IMR-90 (cell line): ENCODE results near the gene SLC25A6. TPM values are rescaled to one million over a fixed set of nuclear protein-coding genes. Genes with fewer than 3 reads are reported as not detected.
A peak's percentile ranks its signal among the peaks of the same experiment; 100 is the strongest.

Source experiments
- ATAC-seq: fragments of 200-7000 bp; cut with Tn5 transposase; 2 replicates; pipeline ENCODE4 v1.9.1; 2020; ENCODE audit warnings: low read depth, mild to moderate bottlenecking, moderate library complexity
- BruUV-seq: library from RNA; stranded (reverse); fragments of 400-500 nt; replicated peaks from 2 replicates; lab custom pipeline; 2021; lab: Mats Ljungman, UMichigan
- CTCF ChIA-PET: fragments of 300-600 bp; formaldehyde crosslinking; extraction: SDS; loops from one replicate; lab custom pipeline; 2021; ENCODE audit warnings: antibody characterized with exemption; lab: Yijun Ruan, JAX
- POLR2A ChIA-PET: fragments of 300-600 bp; sonication (Branson Sonifier 250); formaldehyde crosslinking; loops from one replicate; lab custom pipeline; 2022; ENCODE audit warnings: antibody characterized with exemption; ENCODE audit not compliant: unreplicated experiment; lab: Charles Lee
- DNase-seq: peaks from one replicate; pipeline ENCODE4 v3.0.0; 2013
- H2AFZ ChIP-seq: replicated peaks from 2 replicates; pipeline ENCODE3; 2013; ENCODE audit warnings: low read length, mild to moderate bottlenecking; ENCODE audit not compliant: poor library complexity
- H2AK5ac ChIP-seq: 2 replicates; pipeline ENCODE4 v1.6.1; 2013; ENCODE audit warnings: low read depth, low read length, inconsistent platforms
- H2AK9ac ChIP-seq: replicated peaks from 2 replicates; pipeline ENCODE3; 2013; ENCODE audit warnings: mild to moderate bottlenecking, low read depth, low read length, moderate library complexity; ENCODE audit not compliant: poor library complexity
- H2BK120ac ChIP-seq: 2 replicates; pipeline ENCODE4 v1.6.1; 2013; ENCODE audit warnings: low read depth, low read length, inconsistent platforms
- H2BK15ac ChIP-seq: 3 replicates; pipeline ENCODE4 v1.6.1; 2013; ENCODE audit warnings: low read depth, low read length, inconsistent platforms
- H2BK20ac ChIP-seq: 2 replicates; pipeline ENCODE4 v1.6.1; 2013; ENCODE audit warnings: low read depth, mild to moderate bottlenecking, inconsistent platforms, low read length, moderate library complexity
- H2BK5ac ChIP-seq: 2 replicates; pipeline ENCODE4 v1.6.1; 2013; ENCODE audit warnings: mild to moderate bottlenecking, low read depth, low read length, inconsistent platforms; ENCODE audit not compliant: poor library complexity, severe bottlenecking
- H3K14ac ChIP-seq: replicated peaks from 2 replicates; pipeline ENCODE4 v1.6.1; 2013; ENCODE audit warnings: low read depth, low read length, inconsistent platforms
- H3K18ac ChIP-seq: 2 replicates; pipeline ENCODE4 v1.6.1; 2013; ENCODE audit warnings: low read depth, low read length, control low read depth
- H3K23ac ChIP-seq: 2 replicates; pipeline ENCODE4 v1.6.1; 2013; ENCODE audit warnings: low read depth, low read length, inconsistent platforms
- H3K27ac ChIP-seq: 2 replicates; pipeline ENCODE4 v1.5.1; 2013; ENCODE audit warnings: mild to moderate bottlenecking, control low read depth, low read length; ENCODE audit not compliant: insufficient read depth
- H3K27me3 ChIP-seq: 2 replicates; pipeline ENCODE4 v1.6.1; 2013; ENCODE audit warnings: low read length; ENCODE audit not compliant: control insufficient read depth, insufficient read depth
- H3K36me3 ChIP-seq: 2 replicates; pipeline ENCODE4 v1.6.1; 2013; ENCODE audit warnings: low read length, mixed read lengths; ENCODE audit not compliant: control insufficient read depth, insufficient read depth
- H3K4ac ChIP-seq: 2 replicates; pipeline ENCODE4 v1.6.1; 2013; ENCODE audit warnings: low read depth, low read length, inconsistent platforms
- H3K4me1 ChIP-seq: 2 replicates; pipeline ENCODE4 v1.6.1; 2013; ENCODE audit warnings: low read length, mixed read lengths; ENCODE audit not compliant: control insufficient read depth, insufficient read depth
- H3K4me2 ChIP-seq: 2 replicates; pipeline ENCODE4 v1.6.1; 2013; ENCODE audit warnings: low read depth, mild to moderate bottlenecking, control low read depth, low read length, moderate library complexity
- H3K4me3 ChIP-seq: 2 replicates; pipeline ENCODE4 v1.5.1; 2013; ENCODE audit warnings: low read depth, mild to moderate bottlenecking, control low read depth, low read length, moderate library complexity; ENCODE audit not compliant: insufficient read depth
- H3K56ac ChIP-seq: 2 replicates; pipeline ENCODE4 v1.6.1; 2013; ENCODE audit warnings: low read length, inconsistent platforms; ENCODE audit not compliant: insufficient read depth; ENCODE audit errors: extremely low read depth
- H3K79me1 ChIP-seq, 2 experiments: 2 replicates each; pipeline ENCODE4 v1.6.1; 2013; ENCODE audit warnings: low read length in 2 of 2, inconsistent platforms in 1 of 2, low read depth in 1 of 2
- H3K9ac ChIP-seq: 2 replicates; pipeline ENCODE4 v1.6.1; 2013; ENCODE audit warnings: low read depth, low read length, control low read depth
- H3K9me1 ChIP-seq: 2 replicates; pipeline ENCODE4 v1.6.1; 2013; ENCODE audit warnings: low read length, inconsistent platforms; ENCODE audit not compliant: insufficient read depth
- H3K9me3 ChIP-seq: 2 replicates; pipeline ENCODE4 v1.6.1; 2013; ENCODE audit warnings: low read length; ENCODE audit not compliant: control insufficient read depth, insufficient read depth
- H4K20me1 ChIP-seq: 2 replicates; pipeline ENCODE4 v1.6.1; 2013; ENCODE audit warnings: low read length, inconsistent platforms; ENCODE audit not compliant: insufficient read depth
- H4K5ac ChIP-seq: 2 replicates; pipeline ENCODE4 v1.6.1; 2013; ENCODE audit warnings: mild to moderate bottlenecking, low read depth, low read length, control low read depth
- H4K8ac ChIP-seq, 2 experiments: 2 replicates each; pipeline ENCODE4 v1.6.1; 2013; ENCODE audit warnings: low read depth in 2 of 2, low read length in 2 of 2, control low read depth in 1 of 2, inconsistent platforms in 1 of 2
- H4K91ac ChIP-seq: 2 replicates; pipeline ENCODE4 v1.6.1; 2013; ENCODE audit warnings: low read depth, low read length, inconsistent platforms; ENCODE audit not compliant: insufficient read depth
- BHLHE40 ChIP-seq: fragments of 150-350 bp; IDR thresholded peaks from 2 replicates; pipeline ENCODE4 v1.6.1; 2016; ENCODE audit warnings: mild to moderate bottlenecking, low read depth, low read length
- CEBPB ChIP-seq: IDR thresholded peaks from 2 replicates; pipeline ENCODE4 v1.6.1; 2012; ENCODE audit warnings: low read depth, low read length, improper control_type of control experiment
- CHD1 ChIP-seq: IDR thresholded peaks from 2 replicates; pipeline ENCODE4 v1.6.1; 2012; ENCODE audit warnings: low read depth, low read length, improper control_type of control experiment
- FOS ChIP-seq: fragments of 150-350 bp; IDR thresholded peaks from 2 replicates; pipeline ENCODE4 v1.6.1; 2016; ENCODE audit warnings: low read depth, low read length
- MAFK ChIP-seq: IDR thresholded peaks from 2 replicates; pipeline ENCODE4 v1.6.1; 2012; ENCODE audit warnings: low read depth, low read length, improper control_type of control experiment
- MAZ ChIP-seq: IDR thresholded peaks from 2 replicates; pipeline ENCODE4 v1.6.1; 2012; ENCODE audit warnings: low read depth, mild to moderate bottlenecking, low read length, improper control_type of control experiment, moderate library complexity, borderline replicate concordance
- MXI1 ChIP-seq: IDR thresholded peaks from 2 replicates; pipeline ENCODE4 v1.6.1; 2012; ENCODE audit warnings: low read depth, mild to moderate bottlenecking, low read length, moderate library complexity, borderline replicate concordance
- NFE2L2 ChIP-seq: fragments of 150-350 bp; IDR thresholded peaks from 2 replicates; pipeline ENCODE4 v1.6.1; 2016; ENCODE audit warnings: low read depth, mild to moderate bottlenecking, low read length
- RAD21 ChIP-seq: IDR thresholded peaks from 2 replicates; pipeline ENCODE4 v1.6.1; 2012; ENCODE audit warnings: low read length, improper control_type of control experiment
- RCOR1 ChIP-seq: IDR thresholded peaks from 2 replicates; pipeline ENCODE4 v1.6.1; 2012; ENCODE audit warnings: mild to moderate bottlenecking, low read length, improper control_type of control experiment; ENCODE audit not compliant: insufficient replicate concordance
- RFX5 ChIP-seq: IDR thresholded peaks from 2 replicates; pipeline ENCODE4 v1.8.0; 2012; ENCODE audit warnings: low read depth, mild to moderate bottlenecking, low read length, moderate library complexity
- SMC3 ChIP-seq: fragments of 150-350 bp; IDR thresholded peaks from 2 replicates; pipeline ENCODE4 v1.6.1; 2016; ENCODE audit warnings: low read depth, mild to moderate bottlenecking, antibody characterized with exemption, low read length, moderate library complexity
- WGBS, 2 experiments: methylation state at CpG; one replicate each; pipeline versions ENCODE4 v1.1.5 to v1.1.7; 2013; ENCODE audit warnings: missing lambda C conversion rate in 2 of 2; ENCODE audit not compliant: insufficient read length in 1 of 2; ENCODE audit errors: extremely low coverage in 2 of 2; 5-methylcytosine and 5-hydroxymethylcytosine counted together
- dilution Hi-C: fragments of 300-500 bp; cut with HindIII; formaldehyde crosslinking; loops from one replicate; pipeline ENCODE4 v1.14.3; 2018; ENCODE audit warnings: low sequenced_read_pairs; ENCODE audit not compliant: unreplicated experiment
- in situ Hi-C: fragments of 300-500 bp; cut with MboI; formaldehyde crosslinking; loops from 3 replicates; pipeline ENCODE4 v1.14.3; 2019; ENCODE audit warnings: low sequenced_read_pairs, inconsistent platforms, mixed read lengths
- intact Hi-C: fragments of 100-400 bp; cut with micrococcal nuclease; formaldehyde crosslinking; loops from 2 replicates; pipeline ENCODE4 v1.10.0; 2022
- polyA plus RNA-seq, 3 experiments: library from polyadenylated mRNA; depleted of rRNA; stranded (reverse); fragments of >200 nt; gene quantifications; 2 replicates each; pipeline ENCODE4 v1.2.3, GENCODE V29; 2012; ENCODE audit warnings: low replicate concordance in 1 of 3
- total RNA-seq: library from RNA; depleted of rRNA; stranded (reverse); fragments of >200 nt; gene quantifications from 2 replicates; pipeline ENCODE4 v1.2.3, GENCODE V29; 2012
- TF ChIP-seq, protein P1 (sequence below): conservative IDR thresholded peaks from 2 replicates; pipeline ENCODE4 v1.5.1; 2012; ENCODE audit warnings: mild to moderate bottlenecking, low read depth, low read length, improper control_type of control experiment
- TF ChIP-seq, protein P2 (sequence below): fragments of 150-350 bp; IDR thresholded peaks from 2 replicates; pipeline ENCODE4 v1.6.1; 2016; ENCODE audit warnings: low read depth, mild to moderate bottlenecking, low read length, moderate library complexity, borderline replicate concordance
- TF ChIP-seq, protein P3 (sequence below): fragments of 150-350 bp; IDR thresholded peaks from 2 replicates; pipeline ENCODE4 v1.6.1; 2017; ENCODE audit warnings: mild to moderate bottlenecking, antibody characterized with exemption, low read length, low read depth

SLC25A6 gene
- total and polyA plus RNA-seq, 2 of the 4 experiments (the other 2 are of a cell fraction), result 166 to 565 TPM

DNA sequence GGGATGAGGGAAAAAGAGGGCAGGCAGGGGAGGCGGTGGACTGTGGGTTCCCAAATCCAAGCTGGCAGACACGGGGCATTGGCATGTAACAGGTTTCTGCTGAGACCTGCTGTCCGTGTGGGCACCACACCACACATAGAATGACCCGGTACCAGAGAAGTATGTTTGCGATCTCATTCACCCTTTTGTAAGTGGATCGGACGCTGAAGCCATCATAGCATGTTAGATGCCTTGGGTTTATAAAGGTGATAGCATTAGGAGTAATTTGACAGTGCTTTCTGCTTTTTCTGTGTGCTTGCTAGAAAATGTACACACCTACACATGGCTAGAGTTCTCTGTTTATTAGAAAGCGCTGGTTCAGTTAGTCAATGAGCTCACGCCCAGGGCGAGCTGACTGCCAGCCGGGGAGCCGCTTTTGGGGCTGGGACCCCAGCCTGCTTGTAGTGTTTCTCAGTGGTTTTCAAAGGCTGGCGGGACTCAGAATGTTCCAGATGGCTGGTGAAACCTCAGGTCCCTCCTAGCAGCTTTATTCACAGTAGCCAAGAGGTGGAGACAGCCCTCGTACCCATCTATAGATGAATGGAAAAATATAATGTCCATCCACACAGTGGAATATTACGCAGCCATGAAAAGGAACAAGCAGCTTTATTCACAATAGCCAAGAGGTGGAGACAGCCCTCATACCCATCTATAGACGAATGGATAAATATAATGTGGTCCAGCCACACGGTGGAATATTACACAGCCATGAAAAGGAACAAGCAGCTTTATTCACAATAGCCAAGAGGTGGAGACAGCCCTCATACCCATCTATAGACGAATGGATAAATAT is 54.7 kb downstream of the SLC25A6 start:
- Histone ChIP-seq H2AK9ac (peak overlapping the region; percentile 5), H3K23ac (no peak overlapping the region), H2BK5ac (no peak overlapping the region), H3K4me2 (no peak overlapping the region), H2AK5ac (no peak overlapping the region), H3K4ac (no peak overlapping the region), H3K4me3 (no peak overlapping the region), H3K18ac (no peak overlapping the region), H4K5ac (no peak overlapping the region), H3K9me3 (peaks cover 5% of the 10 kb centered on the region), H4K20me1 (no peaks in the 10 kb centered on the region), H3K14ac (no peak overlapping the region), H3K9me1 (no peaks in the 10 kb centered on the region), H2BK120ac (no peak overlapping the region), H3K9ac (no peak overlapping the region), H3K56ac (no peak overlapping the region), H3K27me3 (no peaks in the 10 kb centered on the region), H3K27ac (no peak overlapping the region), H3K79me1 (no peaks in the 10 kb centered on the region), H2BK15ac (no peak overlapping the region), H2AFZ (no peak overlapping the region), H3K36me3 (no peaks in the 10 kb centered on the region), H4K91ac (no peak overlapping the region), H4K8ac (no peak overlapping the region), H3K4me1 (no peaks in the 10 kb centered on the region), H2BK20ac (no peak overlapping the region)
- WGBS, 2 experiments, result 86% methylated on average over 3 of the region's 18 CpGs; no CpG with 5 or more reads in 1 of the 2 experiments
- intact Hi-C loops, result no loop called here
- POLR2A ChIA-PET, result no interaction called here
- BruUV-seq, result no TSS peak
- no peak for DNase-seq
- in situ Hi-C loops, result no loop called here
- dilution Hi-C loops, result no loop called here
- CTCF ChIA-PET, result no interaction called here
- ATAC-seq, result no peak
- no peak for TF ChIP-seq RAD21
- TF ChIP-seq RCOR1, result no peak
- TF ChIP-seq CHD1, result no peak
- TF ChIP-seq, protein P1, sequence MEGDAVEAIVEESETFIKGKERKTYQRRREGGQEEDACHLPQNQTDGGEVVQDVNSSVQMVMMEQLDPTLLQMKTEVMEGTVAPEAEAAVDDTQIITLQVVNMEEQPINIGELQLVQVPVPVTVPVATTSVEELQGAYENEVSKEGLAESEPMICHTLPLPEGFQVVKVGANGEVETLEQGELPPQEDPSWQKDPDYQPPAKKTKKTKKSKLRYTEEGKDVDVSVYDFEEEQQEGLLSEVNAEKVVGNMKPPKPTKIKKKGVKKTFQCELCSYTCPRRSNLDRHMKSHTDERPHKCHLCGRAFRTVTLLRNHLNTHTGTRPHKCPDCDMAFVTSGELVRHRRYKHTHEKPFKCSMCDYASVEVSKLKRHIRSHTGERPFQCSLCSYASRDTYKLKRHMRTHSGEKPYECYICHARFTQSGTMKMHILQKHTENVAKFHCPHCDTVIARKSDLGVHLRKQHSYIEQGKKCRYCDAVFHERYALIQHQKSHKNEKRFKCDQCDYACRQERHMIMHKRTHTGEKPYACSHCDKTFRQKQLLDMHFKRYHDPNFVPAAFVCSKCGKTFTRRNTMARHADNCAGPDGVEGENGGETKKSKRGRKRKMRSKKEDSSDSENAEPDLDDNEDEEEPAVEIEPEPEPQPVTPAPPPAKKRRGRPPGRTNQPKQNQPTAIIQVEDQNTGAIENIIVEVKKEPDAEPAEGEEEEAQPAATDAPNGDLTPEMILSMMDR, result no peak
- TF ChIP-seq, protein P2, sequence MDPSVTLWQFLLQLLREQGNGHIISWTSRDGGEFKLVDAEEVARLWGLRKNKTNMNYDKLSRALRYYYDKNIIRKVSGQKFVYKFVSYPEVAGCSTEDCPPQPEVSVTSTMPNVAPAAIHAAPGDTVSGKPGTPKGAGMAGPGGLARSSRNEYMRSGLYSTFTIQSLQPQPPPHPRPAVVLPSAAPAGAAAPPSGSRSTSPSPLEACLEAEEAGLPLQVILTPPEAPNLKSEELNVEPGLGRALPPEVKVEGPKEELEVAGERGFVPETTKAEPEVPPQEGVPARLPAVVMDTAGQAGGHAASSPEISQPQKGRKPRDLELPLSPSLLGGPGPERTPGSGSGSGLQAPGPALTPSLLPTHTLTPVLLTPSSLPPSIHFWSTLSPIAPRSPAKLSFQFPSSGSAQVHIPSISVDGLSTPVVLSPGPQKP, result no peak
- no peak for TF ChIP-seq BHLHE40
- no peak for TF ChIP-seq MXI1
- no peak for TF ChIP-seq MAZ
- TF ChIP-seq FOS, result no peak
- no peak for TF ChIP-seq RFX5
- TF ChIP-seq MAFK, result no peak
- TF ChIP-seq, protein P3, sequence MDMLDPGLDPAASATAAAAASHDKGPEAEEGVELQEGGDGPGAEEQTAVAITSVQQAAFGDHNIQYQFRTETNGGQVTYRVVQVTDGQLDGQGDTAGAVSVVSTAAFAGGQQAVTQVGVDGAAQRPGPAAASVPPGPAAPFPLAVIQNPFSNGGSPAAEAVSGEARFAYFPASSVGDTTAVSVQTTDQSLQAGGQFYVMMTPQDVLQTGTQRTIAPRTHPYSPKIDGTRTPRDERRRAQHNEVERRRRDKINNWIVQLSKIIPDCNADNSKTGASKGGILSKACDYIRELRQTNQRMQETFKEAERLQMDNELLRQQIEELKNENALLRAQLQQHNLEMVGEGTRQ, result no peak
- no peak for TF ChIP-seq NFE2L2
- TF ChIP-seq CEBPB, result no peak
- TF ChIP-seq SMC3, result no peak
